ENCODE data around the gene NAALADL2. TPM values are rescaled to one million over a fixed set of nuclear protein-coding genes. Genes with fewer than 3 reads are reported as not detected.
A peak's percentile ranks its signal among the peaks of the same experiment; 100 is the strongest.
"Not testable (repeated sequence)": the region's sequence is repeated elsewhere in the genome, so short reads cannot be mapped to it uniquely, and the experiment has no call there.

NAALADL2 gene
- total RNA-seq, 4 donors from 2014 or later = 10.3 to 16.7 (median 10.9) TPM

- no peak overlapping the region for H3K27ac ChIP-seq
- no peak for TF ChIP-seq EP300 (IDR thresholded peaks at IDR 0.05)
- TF ChIP-seq POLR2A (IDR thresholded peaks at IDR 0.05) = no peak
- TF ChIP-seq, protein P1, sequence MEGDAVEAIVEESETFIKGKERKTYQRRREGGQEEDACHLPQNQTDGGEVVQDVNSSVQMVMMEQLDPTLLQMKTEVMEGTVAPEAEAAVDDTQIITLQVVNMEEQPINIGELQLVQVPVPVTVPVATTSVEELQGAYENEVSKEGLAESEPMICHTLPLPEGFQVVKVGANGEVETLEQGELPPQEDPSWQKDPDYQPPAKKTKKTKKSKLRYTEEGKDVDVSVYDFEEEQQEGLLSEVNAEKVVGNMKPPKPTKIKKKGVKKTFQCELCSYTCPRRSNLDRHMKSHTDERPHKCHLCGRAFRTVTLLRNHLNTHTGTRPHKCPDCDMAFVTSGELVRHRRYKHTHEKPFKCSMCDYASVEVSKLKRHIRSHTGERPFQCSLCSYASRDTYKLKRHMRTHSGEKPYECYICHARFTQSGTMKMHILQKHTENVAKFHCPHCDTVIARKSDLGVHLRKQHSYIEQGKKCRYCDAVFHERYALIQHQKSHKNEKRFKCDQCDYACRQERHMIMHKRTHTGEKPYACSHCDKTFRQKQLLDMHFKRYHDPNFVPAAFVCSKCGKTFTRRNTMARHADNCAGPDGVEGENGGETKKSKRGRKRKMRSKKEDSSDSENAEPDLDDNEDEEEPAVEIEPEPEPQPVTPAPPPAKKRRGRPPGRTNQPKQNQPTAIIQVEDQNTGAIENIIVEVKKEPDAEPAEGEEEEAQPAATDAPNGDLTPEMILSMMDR (IDR thresholded peaks at IDR 0.05) = no peak
- no peaks in the 10 kb centered on the region for H3K27me3 ChIP-seq
- H3K9me3 ChIP-seq = no peaks in the 10 kb centered on the region
- 96% methylated on average over 1 of the region's 1 CpG for WGBS, 2 donors
- no peaks in the 10 kb centered on the region for H3K36me3 ChIP-seq
- H3K4me1 ChIP-seq = peaks cover 0 to 14% (median 0%) of the 10 kb centered on the region in 4 donors
- no peak overlapping the region for H3K4me3 ChIP-seq
- no peak for DNase-seq (ENCODE audit: low spot score in 2 of 2)
These were observed 558.3 kb downstream of the NAALADL2 start for GRCh38 chr3:175417426-175417825.

- DNase-seq (ENCODE audit: low spot score in 2 of 2) = no peak
- whole genome bisulfite sequencing, 2 donors = 28 to 29% methylated on average over 2 of the region's 2 CpGs
- no peak overlapping the region for H3K4me3 ChIP-seq
- no peaks in the 10 kb centered on the region for H3K36me3 ChIP-seq
- no peaks in the 10 kb centered on the region for H3K27me3 ChIP-seq
- H3K9me3 ChIP-seq = no peaks in the 10 kb centered on the region
- peaks cover 0 to 14% (median 0%) of the 10 kb centered on the region in 4 donors for H3K4me1 ChIP-seq
- no peak for TF ChIP-seq POLR2A (IDR thresholded peaks at IDR 0.05)
- TF ChIP-seq EP300 (IDR thresholded peaks at IDR 0.05) = no peak
- TF ChIP-seq, protein P1 (IDR thresholded peaks at IDR 0.05) = no peak
- H3K27ac ChIP-seq = peak overlapping the region in 1 of 4 donors; percentile 20
These were observed 562.8 kb downstream of the NAALADL2 start for GRCh38 chr3:175421902-175422301.

- peaks cover 0 to 14% (median 0%) of the 10 kb centered on the region in 4 donors for H3K4me1 ChIP-seq
- H3K36me3 ChIP-seq = no peaks in the 10 kb centered on the region
- TF ChIP-seq EP300 (IDR thresholded peaks at IDR 0.05) = no peak
- TF ChIP-seq POLR2A (IDR thresholded peaks at IDR 0.05) = no peak
- TF ChIP-seq, protein P1 (IDR thresholded peaks at IDR 0.05) = no peak
- H3K9me3 ChIP-seq = no peaks in the 10 kb centered on the region
- WGBS, 2 donors = 91% methylated on average over 2 of the region's 2 CpGs
- H3K27ac ChIP-seq = no peak overlapping the region
- no peak for DNase-seq (ENCODE audit: low spot score in 2 of 2)
- H3K4me3 ChIP-seq = no peak overlapping the region
- H3K27me3 ChIP-seq = no peaks in the 10 kb centered on the region
These were observed 563.6 kb downstream of the NAALADL2 start for GRCh38 chr3:175422744-175423143.

DNA sequence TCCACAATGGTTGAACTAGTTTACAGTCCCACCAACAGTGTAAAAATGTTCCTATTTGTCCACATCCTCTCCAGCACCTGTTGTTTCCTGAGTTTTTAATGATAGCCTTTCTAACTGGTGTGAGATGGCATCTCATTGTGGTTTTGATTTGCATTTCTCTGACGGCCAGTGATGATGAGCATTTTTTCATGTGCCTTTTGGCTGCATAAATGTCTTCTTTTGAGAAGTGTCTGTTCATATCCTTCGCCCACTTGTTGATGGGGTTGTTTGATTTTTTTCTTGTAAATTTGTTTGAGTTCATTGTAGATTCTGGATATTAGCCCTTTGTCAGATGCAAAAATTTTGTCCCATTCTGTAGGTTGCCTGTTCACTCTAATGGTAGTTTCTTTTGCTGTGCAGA, 564.7 kb downstream of the NAALADL2 start:
- WGBS, 2 donors = 77 to 86% methylated on average over 2 of the region's 2 CpGs
- H3K4me3 ChIP-seq; H3K27ac ChIP-seq; DNase-seq (ENCODE audit: low spot score in 2 of 2); H3K9me3 ChIP-seq; H3K36me3 ChIP-seq; H3K27me3 ChIP-seq: not testable (repeated sequence)
- peaks cover 0 to 14% (median 0%) of the 10 kb centered on the region in 4 donors for H3K4me1 ChIP-seq

DNA sequence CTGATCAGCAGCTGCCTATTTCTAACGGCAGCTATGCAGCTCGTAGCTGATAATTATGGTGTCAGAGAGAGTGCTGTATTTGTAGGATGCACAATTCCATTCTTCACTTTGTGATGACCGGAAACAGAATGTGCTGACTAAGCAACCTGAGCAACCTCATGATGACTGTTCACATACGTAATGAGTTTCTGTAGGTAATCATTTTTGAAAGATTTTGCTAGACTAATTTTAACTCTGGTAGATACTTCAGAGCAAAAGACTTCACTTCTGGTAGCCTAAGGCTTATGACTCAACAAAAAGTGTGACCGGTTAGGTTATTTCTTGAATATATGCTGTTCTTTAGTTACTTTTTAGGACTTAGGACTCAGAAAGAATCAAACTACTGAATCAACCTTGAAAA, 567.7 kb downstream of the NAALADL2 start:
- Histone ChIP-seq H3K4me3 (no peak overlapping the region), H3K27ac (no peak overlapping the region), H3K36me3 (no peaks in the 10 kb centered on the region), H3K4me1 (peaks cover 0 to 13% (median 0%) of the 10 kb centered on the region in 4 donors), H3K9me3 (no peaks in the 10 kb centered on the region), H3K27me3 (no peaks in the 10 kb centered on the region)
- no peak for DNase-seq (ENCODE audit: low spot score in 2 of 2)
- 94 to 97% methylated on average over 5 of the region's 5 CpGs for WGBS, 2 donors
- no peak for TF ChIP-seq EP300 (IDR thresholded peaks at IDR 0.05)
- TF ChIP-seq, protein P1 (IDR thresholded peaks at IDR 0.05) = no peak
- no peak for TF ChIP-seq POLR2A (IDR thresholded peaks at IDR 0.05)

DNA sequence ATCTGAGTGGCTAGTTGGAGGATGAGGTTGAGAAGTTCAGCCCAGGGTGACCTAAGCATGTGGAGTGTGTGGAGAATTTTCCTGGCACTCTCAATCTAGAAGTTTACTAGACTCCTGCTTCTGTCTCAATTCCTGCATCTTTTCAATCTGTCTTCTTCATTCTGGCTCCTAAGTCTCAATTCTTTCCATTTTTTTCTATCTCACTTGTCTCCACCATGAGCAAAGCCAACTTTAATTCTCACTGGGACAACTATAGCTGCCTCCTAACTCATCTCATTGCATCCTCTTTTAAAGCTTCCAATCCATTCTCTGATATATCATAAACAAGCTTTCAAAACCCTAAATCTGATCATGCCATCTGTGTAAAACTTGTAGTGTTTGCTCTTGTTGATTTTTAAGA, 569.3 kb downstream of the NAALADL2 start:
- H3K4me3 ChIP-seq = no peak overlapping the region
- TF ChIP-seq POLR2A (IDR thresholded peaks at IDR 0.05) (no peak), EP300 (IDR thresholded peaks at IDR 0.05) (no peak)
- TF ChIP-seq, protein P1 (IDR thresholded peaks at IDR 0.05) = no peak
- H3K27ac ChIP-seq = no peak overlapping the region
- DNase-seq (ENCODE audit: low spot score in 2 of 2) = no peak
- H3K27me3 ChIP-seq = no peaks in the 10 kb centered on the region
- peaks cover 0 to 17% (median 0%) of the 10 kb centered on the region in 4 donors for H3K4me1 ChIP-seq
- no peaks in the 10 kb centered on the region for H3K9me3 ChIP-seq
- no peaks in the 10 kb centered on the region for H3K36me3 ChIP-seq
